ENCODE results near the gene MAN1C1. TPM values are rescaled to one million over a fixed set of nuclear protein-coding genes. Genes with fewer than 3 reads are reported as not detected.

MAN1C1 gene
- total RNA-seq, 1 donor from 2014 or later: 29.1 TPM

DNA sequence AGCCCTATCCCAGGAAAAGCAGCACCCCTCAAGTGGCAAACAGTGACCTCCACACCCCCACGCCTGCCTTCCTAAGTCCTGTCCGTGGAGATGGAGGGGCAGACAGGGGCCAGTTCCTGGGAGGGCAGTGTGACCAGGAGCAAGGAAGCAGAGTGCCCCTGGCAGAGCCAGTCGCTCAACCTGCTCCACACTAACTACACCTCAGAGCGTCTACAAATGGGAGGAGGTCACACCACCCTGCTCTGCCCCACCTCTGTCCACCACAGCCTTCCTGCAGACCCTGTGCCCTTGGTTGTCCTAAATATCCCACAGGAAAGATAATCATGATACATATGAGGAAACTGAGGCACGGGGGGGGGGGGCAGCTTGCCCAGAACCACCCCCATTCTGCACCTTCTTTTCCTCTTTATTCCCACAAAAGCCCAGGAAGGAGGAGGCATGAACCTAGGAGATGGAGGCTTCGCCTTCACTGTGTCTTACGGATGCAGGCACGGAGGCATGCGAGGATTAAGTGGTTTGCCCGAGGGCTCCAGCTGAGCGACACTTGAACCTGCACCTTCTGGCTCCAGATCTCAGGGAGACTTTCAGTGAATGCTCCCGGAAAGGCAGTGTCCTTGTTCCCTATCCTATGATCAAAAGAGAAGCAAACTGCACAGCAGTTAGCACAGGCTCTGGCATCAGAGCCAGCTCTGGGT is 140.7 kb downstream of the MAN1C1 start:
- no peaks in the 10 kb centered on the region for H3K9me3 Mint-ChIP-seq (ENCODE audit: unreplicated experiment)
- no peak for TF ChIP-seq CTCF (IDR thresholded peaks at IDR 0.05; ENCODE audit: unreplicated experiment)
- H3K27me3 Mint-ChIP-seq (ENCODE audit: unreplicated experiment): peaks cover 10% of the 10 kb centered on the region
- H3K4me3 Mint-ChIP-seq (ENCODE audit: unreplicated experiment): peak overlapping the region; percentile 73
- peak overlapping the region; percentile 92 for H3K27ac Mint-ChIP-seq (ENCODE audit: unreplicated experiment)
- DNase-seq (ENCODE audit: low spot score): no peak
- H3K4me1 Mint-ChIP-seq (ENCODE audit: unreplicated experiment): peaks cover 65% of the 10 kb centered on the region
- H3K36me3 Mint-ChIP-seq (ENCODE audit: low read depth, unreplicated experiment): peaks cover 7% of the 10 kb centered on the region

GRCh38 chr1:25757846-25758185 is 141.2 kb downstream of the MAN1C1 start:
- no peak for TF ChIP-seq CTCF (IDR thresholded peaks at IDR 0.05; ENCODE audit: unreplicated experiment)
- Mint-ChIP-seq H3K4me1 (ENCODE audit: unreplicated experiment) (peaks cover 62% of the 10 kb centered on the region), H3K27ac (ENCODE audit: unreplicated experiment) (peak overlapping the region; percentile 48), H3K4me3 (ENCODE audit: unreplicated experiment) (no peak overlapping the region), H3K36me3 (ENCODE audit: low read depth, unreplicated experiment) (peaks cover 4% of the 10 kb centered on the region), H3K27me3 (ENCODE audit: unreplicated experiment) (peaks cover 10% of the 10 kb centered on the region), H3K9me3 (ENCODE audit: unreplicated experiment) (no peaks in the 10 kb centered on the region)
- no peak for DNase-seq (ENCODE audit: low spot score)

DNA sequence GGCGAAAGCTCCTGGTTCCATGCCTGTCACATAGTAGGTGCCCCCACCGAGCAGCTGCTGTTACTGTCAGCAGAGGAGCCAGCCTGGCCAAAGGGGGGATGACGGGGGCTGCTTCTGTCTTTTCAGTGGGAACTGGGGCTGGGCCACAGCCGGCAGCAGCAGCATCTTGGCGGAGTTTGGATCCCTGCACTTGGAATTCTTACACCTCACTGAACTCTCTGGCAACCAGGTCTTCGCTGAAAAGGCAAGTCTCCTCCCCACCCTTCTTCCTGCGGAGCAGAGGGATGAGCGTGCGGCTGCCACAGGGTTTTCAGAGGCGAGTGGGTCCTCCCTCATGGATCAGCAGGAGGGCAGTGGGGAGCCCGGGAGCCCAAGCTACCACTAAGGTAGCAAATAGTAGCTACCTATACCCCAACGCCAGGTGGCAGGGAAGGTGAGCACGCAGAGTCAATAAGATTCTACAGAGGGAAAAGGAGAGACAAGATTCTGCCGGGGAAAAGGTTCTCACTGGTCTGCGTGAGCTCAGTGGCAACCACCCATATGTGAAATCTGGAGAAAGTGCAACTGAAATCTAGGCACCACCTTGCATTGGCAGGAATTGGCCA is 142.0 kb downstream of the MAN1C1 start:
- DNase-seq (ENCODE audit: low spot score): no peak
- TF ChIP-seq CTCF (IDR thresholded peaks at IDR 0.05; ENCODE audit: unreplicated experiment): no peak
- Mint-ChIP-seq H3K27me3 (ENCODE audit: unreplicated experiment) (peaks cover 10% of the 10 kb centered on the region), H3K9me3 (ENCODE audit: unreplicated experiment) (no peaks in the 10 kb centered on the region), H3K4me1 (ENCODE audit: unreplicated experiment) (peaks cover 59% of the 10 kb centered on the region), H3K4me3 (ENCODE audit: unreplicated experiment) (no peak overlapping the region), H3K36me3 (ENCODE audit: low read depth, unreplicated experiment) (peaks cover 4% of the 10 kb centered on the region), H3K27ac (ENCODE audit: unreplicated experiment) (peak overlapping the region; percentile 5)

GRCh38 chr1:25760122-25760719 is 143.6 kb downstream of the MAN1C1 start:
- DNase-seq (ENCODE audit: low spot score): no peak
- H3K4me1 Mint-ChIP-seq (ENCODE audit: unreplicated experiment): peaks cover 58% of the 10 kb centered on the region
- no peak overlapping the region for H3K4me3 Mint-ChIP-seq (ENCODE audit: unreplicated experiment)
- H3K27me3 Mint-ChIP-seq (ENCODE audit: unreplicated experiment): peaks cover 6% of the 10 kb centered on the region
- H3K36me3 Mint-ChIP-seq (ENCODE audit: low read depth, unreplicated experiment): peaks cover 4% of the 10 kb centered on the region
- no peak for TF ChIP-seq CTCF (IDR thresholded peaks at IDR 0.05; ENCODE audit: unreplicated experiment)
- H3K27ac Mint-ChIP-seq (ENCODE audit: unreplicated experiment): peak overlapping the region; percentile 93
- H3K9me3 Mint-ChIP-seq (ENCODE audit: unreplicated experiment): no peaks in the 10 kb centered on the region

- Mint-ChIP-seq H3K4me1 (ENCODE audit: unreplicated experiment) (peaks cover 58% of the 10 kb centered on the region), H3K36me3 (ENCODE audit: low read depth, unreplicated experiment) (peaks cover 4% of the 10 kb centered on the region), H3K4me3 (ENCODE audit: unreplicated experiment) (no peak overlapping the region), H3K27me3 (ENCODE audit: unreplicated experiment) (peaks cover 6% of the 10 kb centered on the region), H3K9me3 (ENCODE audit: unreplicated experiment) (no peaks in the 10 kb centered on the region), H3K27ac (ENCODE audit: unreplicated experiment) (no peak overlapping the region)
- no peak for DNase-seq (ENCODE audit: low spot score)
- TF ChIP-seq CTCF (IDR thresholded peaks at IDR 0.05; ENCODE audit: unreplicated experiment): no peak
These were observed 144.3 kb downstream of the MAN1C1 start for GRCh38 chr1:25760871-25761270.

Measured in endothelial cell (in vitro differentiated cells).